ENCODE measurements around the gene JADE3.

GRCh38 chrX:46991664-46992063 is 79.4 kb downstream of the JADE3 start:
- TF ChIP-seq, protein P1, sequence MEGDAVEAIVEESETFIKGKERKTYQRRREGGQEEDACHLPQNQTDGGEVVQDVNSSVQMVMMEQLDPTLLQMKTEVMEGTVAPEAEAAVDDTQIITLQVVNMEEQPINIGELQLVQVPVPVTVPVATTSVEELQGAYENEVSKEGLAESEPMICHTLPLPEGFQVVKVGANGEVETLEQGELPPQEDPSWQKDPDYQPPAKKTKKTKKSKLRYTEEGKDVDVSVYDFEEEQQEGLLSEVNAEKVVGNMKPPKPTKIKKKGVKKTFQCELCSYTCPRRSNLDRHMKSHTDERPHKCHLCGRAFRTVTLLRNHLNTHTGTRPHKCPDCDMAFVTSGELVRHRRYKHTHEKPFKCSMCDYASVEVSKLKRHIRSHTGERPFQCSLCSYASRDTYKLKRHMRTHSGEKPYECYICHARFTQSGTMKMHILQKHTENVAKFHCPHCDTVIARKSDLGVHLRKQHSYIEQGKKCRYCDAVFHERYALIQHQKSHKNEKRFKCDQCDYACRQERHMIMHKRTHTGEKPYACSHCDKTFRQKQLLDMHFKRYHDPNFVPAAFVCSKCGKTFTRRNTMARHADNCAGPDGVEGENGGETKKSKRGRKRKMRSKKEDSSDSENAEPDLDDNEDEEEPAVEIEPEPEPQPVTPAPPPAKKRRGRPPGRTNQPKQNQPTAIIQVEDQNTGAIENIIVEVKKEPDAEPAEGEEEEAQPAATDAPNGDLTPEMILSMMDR (IDR thresholded peaks at IDR 0.05; ENCODE audit: low read length), result no peak
- no peak for TF ChIP-seq EZH2 (optimal IDR thresholded peaks at IDR 0.05; ENCODE audit: low read depth, low read length)

Data from MM.1S (cell line).